ENCODE results near the gene NACC2. TPM values are rescaled to one million over a fixed set of nuclear protein-coding genes. Genes with fewer than 3 reads are reported as not detected.

NACC2 gene
- total RNA-seq, 4 donors from 2014 or later, result 18.4 to 33.6 (median 22.4) TPM

GRCh38 chr9:135961811-135962695, 133.0 kb downstream of the NACC2 start:
- intact Hi-C loops (cut with DNase I), result loop anchor here (5.0 to 10.0 kb wide), 2 partner anchors 55 to 283 kb away; partner anchors contain the start of genes CAMSAP1 and QSOX2

GRCh38 chr9:135961277-135961715, 133.8 kb downstream of the NACC2 start, which contains the start of gene UBAC1:
Gene UBAC1, minus strand, starts transcription at chr9:135961373. Its CDS starts 211 bp downstream, at chr9:135961162.
- H3K9me3 ChIP-seq, result no peaks in the 10 kb centered on the region
- peak within 1 kb of the TSS; percentile 39 to 77 (median 69) for H3K27ac ChIP-seq
- no peaks in the 10 kb centered on the region for H3K27me3 ChIP-seq
- intact Hi-C loops (cut with DNase I), result loop anchor here (5.0 to 10.0 kb wide), 2 partner anchors 54 to 284 kb away; partner anchors contain the start of genes CAMSAP1 and QSOX2
- no peaks in the 10 kb centered on the region for H3K36me3 ChIP-seq
- 0 to 1% methylated on average over 21 to 30 of the region's 53 CpGs for WGBS, 2 donors
- DNase-seq, result peak; percentile 95 to 96
- peaks cover 8 to 10% of the 10 kb centered on the region in 2 donors for H3K4me1 ChIP-seq
- peak in 4 of 6 experiments; percentile 24 to 65 (median 57) for TF ChIP-seq CTCF (IDR thresholded peaks at IDR 0.05)
- no peak for TF ChIP-seq POLR2A (IDR thresholded peaks at IDR 0.05)
- H3K4me3 ChIP-seq (replicated peaks in 1 of 3), result peak within 1 kb of the TSS; percentile 58 to 82 (median 82)

More at GRCh38 chr9:135961811-135962695, 133.0 kb downstream of the NACC2 start:
- H3K27me3 ChIP-seq, result no peaks in the 10 kb centered on the region
- no peak overlapping the region for H3K27ac ChIP-seq
- no peaks in the 10 kb centered on the region for H3K36me3 ChIP-seq
- H3K4me1 ChIP-seq, result peaks cover 8 to 10% of the 10 kb centered on the region in 2 donors
- TF ChIP-seq POLR2A (IDR thresholded peaks at IDR 0.05) (no peak), CTCF (IDR thresholded peaks at IDR 0.05) (no peak)
- no peaks in the 10 kb centered on the region for H3K9me3 ChIP-seq
- 43 to 53% methylated on average over 15 of the region's 15 CpGs for WGBS, 2 donors
- no peak overlapping the region for H3K4me3 ChIP-seq (replicated peaks in 1 of 3)
- DNase-seq, result no peak

GRCh38 chr9:135960411-135961276, 134.4 kb downstream of the NACC2 start:
- H3K4me1 ChIP-seq, result peaks cover 8 to 10% of the 10 kb centered on the region in 2 donors
- peak; percentile 27 to 39 for DNase-seq
- H3K36me3 ChIP-seq, result no peaks in the 10 kb centered on the region
- H3K4me3 ChIP-seq (replicated peaks in 1 of 3), result peak overlapping the region; percentile 58 to 82 (median 82)
- H3K9me3 ChIP-seq, result no peaks in the 10 kb centered on the region
- TF ChIP-seq POLR2A (IDR thresholded peaks at IDR 0.05), result peak in 1 of 2 donors; percentile 52
- no peak for TF ChIP-seq CTCF (IDR thresholded peaks at IDR 0.05)
- WGBS, 2 donors, result 0% methylated on average over 28 to 30 of the region's 74 CpGs
- intact Hi-C loops (cut with DNase I), result loop anchor here (5.0 to 10.0 kb wide), 2 partner anchors 53 to 284 kb away; partner anchors contain the start of genes CAMSAP1 and QSOX2
- peak overlapping the region; percentile 39 to 77 (median 69) for H3K27ac ChIP-seq
- H3K27me3 ChIP-seq, result no peaks in the 10 kb centered on the region

GRCh38 chr9:135959814-135960213, 135.3 kb downstream of the NACC2 start:
- Histone ChIP-seq H3K4me1 (peaks cover 8 to 10% of the 10 kb centered on the region in 2 donors), H3K27ac (peak overlapping the region in 2 of 3 donors; percentile 69 to 77), H3K9me3 (no peaks in the 10 kb centered on the region), H3K36me3 (no peaks in the 10 kb centered on the region), H3K27me3 (no peaks in the 10 kb centered on the region), H3K4me3 (replicated peaks in 1 of 3) (peak overlapping the region in 1 of 3 donors; percentile 82)
- intact Hi-C loops (cut with DNase I), result loop anchor here (5.0 to 10.0 kb wide), 2 partner anchors 53 to 285 kb away; partner anchors contain the start of genes CAMSAP1 and QSOX2
- DNase-seq, result no peak
- 59 to 65% methylated on average over 9 of the region's 9 CpGs for WGBS, 2 donors
- TF ChIP-seq POLR2A (IDR thresholded peaks at IDR 0.05) (no peak), CTCF (IDR thresholded peaks at IDR 0.05) (no peak)
